HEK293 (cell line): ENCODE data around the gene ZNF804A.

Experiments used
- CTCF ChIA-PET: fragments of 350-600 bp; formaldehyde crosslinking; extraction: SDS; loops from one replicate; lab custom pipeline; 2021; ENCODE audit warnings: antibody characterized with exemption; lab: Yijun Ruan, JAX
- POLR2A ChIA-PET: fragments of 300-600 bp; formaldehyde crosslinking; extraction: SDS; loops from one replicate; lab custom pipeline; 2020; ENCODE audit warnings: antibody characterized with exemption, inconsistent platforms; lab: Yijun Ruan, JAX
- H3K27ac ChIP-seq: fragments of 200-500 bp; sonication (Bioruptor generic); 2 replicates; pipeline ENCODE4 v1.5.1; 2014; ENCODE audit warnings: low read depth, low read length, control low read depth, inconsistent platforms; ENCODE audit errors: extremely low read depth
- H3K36me3 ChIP-seq, 2 experiments: fragments of 200-500 bp in 1 of 2; sonication (Bioruptor generic) in 1 of 2; 1 replicate in 1 of 2; 2 replicates in 1 of 2; pipeline ENCODE4 v1.5.1; 2014 to 2017; ENCODE audit warnings: inconsistent platforms in 2 of 2, low read length in 2 of 2; ENCODE audit not compliant: control insufficient read depth in 2 of 2, insufficient read depth in 1 of 2
- H3K4me1 ChIP-seq: fragments of 200-500 bp; sonication (Bioruptor generic); 2 replicates; pipeline ENCODE4 v1.5.1; 2014; ENCODE audit warnings: mild to moderate bottlenecking, low read length, inconsistent platforms; ENCODE audit not compliant: control insufficient read depth, insufficient read depth
- H3K4me3 ChIP-seq: 2 replicates; pipeline ENCODE4 v1.5.1; 2011; ENCODE audit warnings: low read depth, mild to moderate bottlenecking, control low read depth, low read length, moderate library complexity
- H3K9me3 ChIP-seq: fragments of 200-500 bp; sonication (Bioruptor generic); 2 replicates; pipeline ENCODE4 v1.5.1; 2014; ENCODE audit warnings: low read depth, low read length, inconsistent platforms; ENCODE audit not compliant: control insufficient read depth, insufficient read depth
- FEZF1 ChIP-seq: fragments of 450-650 bp; formaldehyde crosslinking; IDR thresholded peaks from 2 replicates; pipeline ENCODE4 v1.5.1; 2016; ENCODE audit warnings: missing biosample characterization, missing genetic modification characterization
- GLIS2 ChIP-seq: fragments of 450-650 bp; formaldehyde crosslinking; IDR thresholded peaks from 2 replicates; pipeline ENCODE4 v1.5.1; 2016; ENCODE audit warnings: missing biosample characterization, missing genetic modification characterization
- HOXA7 ChIP-seq: sonication (generic); formaldehyde crosslinking; IDR thresholded peaks from 2 replicates; pipeline ENCODE4 v1.8.1; 2022; ENCODE audit warnings: missing genetic modification reagents, borderline replicate concordance
- HOXD13 ChIP-seq: sonication (generic); formaldehyde crosslinking; IDR thresholded peaks from 2 replicates; pipeline ENCODE4 v1.8.0; 2022; ENCODE audit warnings: missing genetic modification reagents, borderline replicate concordance
- KLF10 ChIP-seq: fragments of 450-650 bp; IDR thresholded peaks from 2 replicates; pipeline ENCODE4 v1.5.1; 2018; ENCODE audit warnings: missing biosample characterization, mild to moderate bottlenecking, missing genetic modification characterization
- PRDM4 ChIP-seq: fragments of 450-650 bp; formaldehyde crosslinking; IDR thresholded peaks from 2 replicates; pipeline ENCODE4 v1.5.1; 2017; ENCODE audit warnings: missing biosample characterization, missing genetic modification characterization
- TCF7L2 ChIP-seq: IDR thresholded peaks from 2 replicates; pipeline ENCODE4 v1.6.1; 2011; ENCODE audit warnings: low read depth, mild to moderate bottlenecking, inconsistent platforms, low read length, moderate library complexity, borderline replicate concordance
- ZBTB44 ChIP-seq: fragments of 450-650 bp; IDR thresholded peaks from 2 replicates; pipeline ENCODE4 v1.5.1; 2018; ENCODE audit warnings: missing biosample characterization, mild to moderate bottlenecking, missing genetic modification characterization
- ZBTB6 ChIP-seq: fragments of 450-650 bp; formaldehyde crosslinking; IDR thresholded peaks from 2 replicates; pipeline ENCODE4 v1.5.1; 2017; ENCODE audit warnings: missing biosample characterization, missing genetic modification characterization
- ZBTB7A ChIP-seq: fragments of 450-650 bp; formaldehyde crosslinking; IDR thresholded peaks from 2 replicates; pipeline ENCODE4 v1.5.1; 2016; ENCODE audit warnings: low read depth, missing biosample characterization, missing genetic modification characterization
- ZIC2 ChIP-seq: fragments of 450-650 bp; formaldehyde crosslinking; IDR thresholded peaks from 2 replicates; pipeline ENCODE4 v1.5.1; 2016; ENCODE audit warnings: missing biosample characterization, missing genetic modification characterization
- ZNF121 ChIP-seq: fragments of 450-650 bp; formaldehyde crosslinking; IDR thresholded peaks from 2 replicates; pipeline ENCODE4 v1.5.1; 2016; ENCODE audit warnings: missing biosample characterization, missing genetic modification characterization
- ZNF16 ChIP-seq: fragments of 450-650 bp; formaldehyde crosslinking; IDR thresholded peaks from 2 replicates; pipeline ENCODE4 v1.5.1; 2016; ENCODE audit warnings: low read depth, missing biosample characterization, missing genetic modification characterization
- ZNF184 ChIP-seq: fragments of 450-650 bp; IDR thresholded peaks from 2 replicates; pipeline ENCODE4 v1.5.1; 2018; ENCODE audit warnings: missing biosample characterization, mild to moderate bottlenecking, missing genetic modification characterization
- ZNF2 ChIP-seq: fragments of 450-650 bp; formaldehyde crosslinking; IDR thresholded peaks from 2 replicates; pipeline ENCODE4 v1.5.1; 2016; ENCODE audit warnings: missing biosample characterization, missing genetic modification characterization
- ZNF266 ChIP-seq: fragments of 450-650 bp; formaldehyde crosslinking; IDR thresholded peaks from 2 replicates; pipeline ENCODE4 v1.5.1; 2016; ENCODE audit warnings: missing biosample characterization, missing genetic modification characterization, low read depth
- ZNF416 ChIP-seq: fragments of 450-650 bp; formaldehyde crosslinking; IDR thresholded peaks from 2 replicates; pipeline ENCODE4 v1.5.1; 2016; ENCODE audit warnings: missing biosample characterization, missing genetic modification characterization
- ZNF449 ChIP-seq: fragments of 450-650 bp; formaldehyde crosslinking; IDR thresholded peaks from 2 replicates; pipeline ENCODE4 v1.5.1; 2017; ENCODE audit warnings: missing biosample characterization, mild to moderate bottlenecking, missing genetic modification characterization, moderate library complexity
- ZNF529 ChIP-seq: fragments of 450-650 bp; formaldehyde crosslinking; IDR thresholded peaks from 2 replicates; pipeline ENCODE4 v1.5.1; 2017; ENCODE audit warnings: missing genetic modification characterization, missing biosample characterization; ENCODE audit not compliant: insufficient replicate concordance
- ZNF645 ChIP-seq: fragments of 450-650 bp; formaldehyde crosslinking; IDR thresholded peaks from 2 replicates; pipeline ENCODE4; 2016; ENCODE audit warnings: missing biosample characterization, missing genetic modification characterization
- ZNF692 ChIP-seq: fragments of 450-650 bp; formaldehyde crosslinking; IDR thresholded peaks from 2 replicates; pipeline ENCODE4 v1.5.1; 2016; ENCODE audit warnings: missing biosample characterization, missing genetic modification characterization
- ZXDB ChIP-seq: fragments of 450-650 bp; formaldehyde crosslinking; IDR thresholded peaks from 2 replicates; pipeline ENCODE4 v1.5.1; 2016; ENCODE audit warnings: missing biosample characterization, missing genetic modification characterization

Gene ZNF804A

GRCh38 chr2:184644685-184645084 is 46.4 kb downstream of the ZNF804A start:
- POLR2A ChIA-PET = no interaction called here

GRCh38 chr2:184646177-184646576 is 47.8 kb downstream of the ZNF804A start:
- ChIA-PET CTCF (no interaction called here), POLR2A (no interaction called here)
- H3K36me3 ChIP-seq = no peaks in the 10 kb centered on the region
- no peaks in the 10 kb centered on the region for H3K4me1 ChIP-seq
- H3K4me3 ChIP-seq = no peak overlapping the region
- no peak for TF ChIP-seq ZBTB44
- no peak for TF ChIP-seq ZNF692 (tag by site-specific recombination)
- no peak for TF ChIP-seq ZNF416
- TF ChIP-seq ZBTB7A = no peak
- no peak for TF ChIP-seq ZNF529 (tag by site-specific recombination)
- TF ChIP-seq ZBTB6 (tag by site-specific recombination) = no peak
- no peak for TF ChIP-seq ZNF2 (tag by site-specific recombination)
- no peak for TF ChIP-seq HOXA7 (CRISPR knock-in tag)
- no peak for TF ChIP-seq ZNF184 (tag by site-specific recombination)
- TF ChIP-seq ZXDB (tag by site-specific recombination) = no peak
- TF ChIP-seq ZNF266 (tag by site-specific recombination) = no peak
- H3K9me3 ChIP-seq = no peaks in the 10 kb centered on the region
- no peak overlapping the region for H3K27ac ChIP-seq

More at GRCh38 chr2:184644685-184645084, 46.4 kb downstream of the ZNF804A start:
- Histone ChIP-seq H3K9me3 (no peaks in the 10 kb centered on the region), H3K36me3 (no peaks in the 10 kb centered on the region), H3K27ac (no peak overlapping the region), H3K4me1 (no peaks in the 10 kb centered on the region), H3K4me3 (no peak overlapping the region)
- TF ChIP-seq ZNF645 (tag by site-specific recombination) (no peak), FEZF1 (tag by site-specific recombination) (no peak), GLIS2 (tag by site-specific recombination) (no peak)
- CTCF ChIA-PET = no interaction called here

- H3K4me3 ChIP-seq = no peak overlapping the region
- TF ChIP-seq HOXD13 (CRISPR knock-in tag) (no peak), ZNF692 (tag by site-specific recombination) (no peak), ZNF449 (no peak), ZNF121 (tag by site-specific recombination) (no peak), PRDM4 (tag by site-specific recombination) (no peak), ZIC2 (tag by site-specific recombination) (no peak), KLF10 (no peak), TCF7L2 (no peak), ZNF16 (tag by site-specific recombination) (no peak)
- POLR2A ChIA-PET = no interaction called here
- H3K36me3 ChIP-seq = no peaks in the 10 kb centered on the region
- no peaks in the 10 kb centered on the region for H3K4me1 ChIP-seq
- CTCF ChIA-PET = no interaction called here
- no peak overlapping the region for H3K27ac ChIP-seq
- H3K9me3 ChIP-seq = no peaks in the 10 kb centered on the region
These were observed 48.3 kb downstream of the ZNF804A start for GRCh38 chr2:184646593-184646992.
